ENCODE results near the gene TBC1D3B.
A peak's percentile ranks its signal among the peaks of the same experiment; 100 is the strongest.

Gene TBC1D3B

GRCh38 chr17:36151891-36152638 lies 24.4 kb downstream of the TBC1D3B start:
- no peak for DNase-seq (ENCODE audit: insufficient read length, low spot score)
- FAIRE-seq = no peak
- no peak for TF ChIP-seq PAX5 (IDR thresholded peaks at IDR 0.05; ENCODE audit: insufficient read depth, low read length, severe bottlenecking)
- TF ChIP-seq POLR2A (IDR thresholded peaks at IDR 0.05; ENCODE audit: low read depth, low read length) = no peak
- no peak for TF ChIP-seq SPI1 (IDR thresholded peaks at IDR 0.05; ENCODE audit: low read depth, low read length)
- TF ChIP-seq POLR2AphosphoS5 (IDR thresholded peaks at IDR 0.05; ENCODE audit: low read depth, low read length) = no peak
- no peak for TF ChIP-seq TAF1 (IDR thresholded peaks at IDR 0.05; ENCODE audit: low read depth, low read length)
- TF ChIP-seq POU2F2 (IDR thresholded peaks at IDR 0.05; ENCODE audit: low read depth, low read length) = no peak

- FAIRE-seq (no peak), DNase-seq (ENCODE audit: insufficient read length, low spot score) (no peak)
Measured at GRCh38 chr17:36149296-36149820, 27.1 kb downstream of the TBC1D3B start.

GRCh38 chr17:36148559-36149295 lies 27.7 kb downstream of the TBC1D3B start:
- FAIRE-seq (no peak), DNase-seq (ENCODE audit: insufficient read length, low spot score) (peak; percentile 46)
- no peak for TF ChIP-seq SPI1 (IDR thresholded peaks at IDR 0.05; ENCODE audit: low read depth, low read length)
- 0 out of 2 replicates have a peak, but pooled peaks have one; percentile 19 for TF ChIP-seq POU2F2 (IDR thresholded peaks at IDR 0.05; ENCODE audit: low read depth, low read length)

More at GRCh38 chr17:36149296-36149820, 27.1 kb downstream of the TBC1D3B start:
- TF ChIP-seq SPI1 (IDR thresholded peaks at IDR 0.05; ENCODE audit: low read depth, low read length) (no peak), POLR2A (IDR thresholded peaks at IDR 0.05; ENCODE audit: low read depth, low read length) (no peak), PAX5 (IDR thresholded peaks at IDR 0.05; ENCODE audit: insufficient read depth, low read length, severe bottlenecking) (no peak), POU2F2 (IDR thresholded peaks at IDR 0.05; ENCODE audit: low read depth, low read length) (no peak), TAF1 (IDR thresholded peaks at IDR 0.05; ENCODE audit: low read depth, low read length) (peak; percentile 16; the same call in 1 of the 2 replicates), POLR2AphosphoS5 (IDR thresholded peaks at IDR 0.05; ENCODE audit: low read depth, low read length) (no peak)

- TF ChIP-seq TAF1 (IDR thresholded peaks at IDR 0.05; ENCODE audit: low read depth, low read length) = no peak
- no peak for TF ChIP-seq POLR2AphosphoS5 (IDR thresholded peaks at IDR 0.05; ENCODE audit: low read depth, low read length)
- FAIRE-seq (no peak), DNase-seq (ENCODE audit: insufficient read length, low spot score) (no peak)
Measured at GRCh38 chr17:36147601-36148000, 28.8 kb downstream of the TBC1D3B start.

- DNase-seq (ENCODE audit: insufficient read length, low spot score) = no peak
- TF ChIP-seq POLR2AphosphoS5 (IDR thresholded peaks at IDR 0.05; ENCODE audit: low read depth, low read length) (no peak), PAX5 (IDR thresholded peaks at IDR 0.05; ENCODE audit: insufficient read depth, low read length, severe bottlenecking) (no peak), POLR2A (IDR thresholded peaks at IDR 0.05; ENCODE audit: low read depth, low read length) (no peak), TAF1 (IDR thresholded peaks at IDR 0.05; ENCODE audit: low read depth, low read length) (no peak), POU2F2 (IDR thresholded peaks at IDR 0.05; ENCODE audit: low read depth, low read length) (no peak), SPI1 (IDR thresholded peaks at IDR 0.05; ENCODE audit: low read depth, low read length) (no peak)
- no peak for FAIRE-seq
Measured at GRCh38 chr17:36144981-36145729, 31.3 kb downstream of the TBC1D3B start.

GRCh38 chr17:36144014-36144413 lies 32.4 kb downstream of the TBC1D3B start:
- TF ChIP-seq PAX5 (IDR thresholded peaks at IDR 0.05; ENCODE audit: insufficient read depth, low read length, severe bottlenecking) (no peak), SPI1 (IDR thresholded peaks at IDR 0.05; ENCODE audit: low read depth, low read length) (no peak), TAF1 (IDR thresholded peaks at IDR 0.05; ENCODE audit: low read depth, low read length) (no peak), POU2F2 (IDR thresholded peaks at IDR 0.05; ENCODE audit: low read depth, low read length) (no peak)
- FAIRE-seq (no peak), DNase-seq (ENCODE audit: insufficient read length, low spot score) (no peak)

- DNase-seq (ENCODE audit: insufficient read length, low spot score) (no peak), FAIRE-seq (no peak)
- TF ChIP-seq POU2F2 (IDR thresholded peaks at IDR 0.05; ENCODE audit: low read depth, low read length) (no peak), POLR2A (IDR thresholded peaks at IDR 0.05; ENCODE audit: low read depth, low read length) (no peak), PAX5 (IDR thresholded peaks at IDR 0.05; ENCODE audit: insufficient read depth, low read length, severe bottlenecking) (no peak), TAF1 (IDR thresholded peaks at IDR 0.05; ENCODE audit: low read depth, low read length) (no peak), SPI1 (IDR thresholded peaks at IDR 0.05; ENCODE audit: low read depth, low read length) (no peak), POLR2AphosphoS5 (IDR thresholded peaks at IDR 0.05; ENCODE audit: low read depth, low read length) (no peak)
Measured at GRCh38 chr17:36142806-36143205, 33.6 kb downstream of the TBC1D3B start.

- no peak for DNase-seq (ENCODE audit: insufficient read length, low spot score)
- FAIRE-seq = no peak
- TF ChIP-seq TAF1 (IDR thresholded peaks at IDR 0.05; ENCODE audit: low read depth, low read length) (no peak), POLR2AphosphoS5 (IDR thresholded peaks at IDR 0.05; ENCODE audit: low read depth, low read length) (no peak), POU2F2 (IDR thresholded peaks at IDR 0.05; ENCODE audit: low read depth, low read length) (no peak), POLR2A (IDR thresholded peaks at IDR 0.05; ENCODE audit: low read depth, low read length) (no peak), PAX5 (IDR thresholded peaks at IDR 0.05; ENCODE audit: insufficient read depth, low read length, severe bottlenecking) (no peak), SPI1 (IDR thresholded peaks at IDR 0.05; ENCODE audit: low read depth, low read length) (no peak)
Measured at GRCh38 chr17:36142235-36142634, 34.2 kb downstream of the TBC1D3B start.

GRCh38 chr17:36136439-36136838 lies 40.0 kb downstream of the TBC1D3B start:
- FAIRE-seq = no peak
- DNase-seq (ENCODE audit: insufficient read length, low spot score) = no peak
- TF ChIP-seq TAF1 (IDR thresholded peaks at IDR 0.05; ENCODE audit: low read depth, low read length) = no peak
- no peak for TF ChIP-seq PAX5 (IDR thresholded peaks at IDR 0.05; ENCODE audit: insufficient read depth, low read length, severe bottlenecking)
- no peak for TF ChIP-seq SPI1 (IDR thresholded peaks at IDR 0.05; ENCODE audit: low read depth, low read length)
- TF ChIP-seq POLR2A (IDR thresholded peaks at IDR 0.05; ENCODE audit: low read depth, low read length) = no peak
- TF ChIP-seq POU2F2 (IDR thresholded peaks at IDR 0.05; ENCODE audit: low read depth, low read length) = no peak
- TF ChIP-seq POLR2AphosphoS5 (IDR thresholded peaks at IDR 0.05; ENCODE audit: low read depth, low read length) = no peak

Data from GM12891 (cell line).